Coronary artery (tissue), 2 donors: ENCODE measurements around the gene TEC.
"Not testable (repeated sequence)": the region's sequence is repeated elsewhere in the genome, so short reads cannot be mapped to it uniquely, and the experiment has no call there.

Experiments
- DNase-seq: peaks from one replicate; pipeline ENCODE4 v3.0.0-alpha.2; 2017; ENCODE audit warnings: low spot score
- H3K27ac ChIP-seq, 2 donors: fragments of 200-600 bp; sonication (generic); one replicate each; pipeline ENCODE4 v1.5.1; 2016 to 2019
- H3K4me3 ChIP-seq: fragments of 200-600 bp; sonication (generic); 2 replicates; pipeline ENCODE4 v1.5.1; 2016; ENCODE audit warnings: mild to moderate bottlenecking, moderate library complexity
- TF ChIP-seq, protein P1 (sequence below): fragments of 200-600 bp; sonication (generic); IDR thresholded peaks from one replicate; pipeline ENCODE4 v1.5.1; 2019; ENCODE audit warnings: antibody characterized with exemption

Gene TEC

DNA sequence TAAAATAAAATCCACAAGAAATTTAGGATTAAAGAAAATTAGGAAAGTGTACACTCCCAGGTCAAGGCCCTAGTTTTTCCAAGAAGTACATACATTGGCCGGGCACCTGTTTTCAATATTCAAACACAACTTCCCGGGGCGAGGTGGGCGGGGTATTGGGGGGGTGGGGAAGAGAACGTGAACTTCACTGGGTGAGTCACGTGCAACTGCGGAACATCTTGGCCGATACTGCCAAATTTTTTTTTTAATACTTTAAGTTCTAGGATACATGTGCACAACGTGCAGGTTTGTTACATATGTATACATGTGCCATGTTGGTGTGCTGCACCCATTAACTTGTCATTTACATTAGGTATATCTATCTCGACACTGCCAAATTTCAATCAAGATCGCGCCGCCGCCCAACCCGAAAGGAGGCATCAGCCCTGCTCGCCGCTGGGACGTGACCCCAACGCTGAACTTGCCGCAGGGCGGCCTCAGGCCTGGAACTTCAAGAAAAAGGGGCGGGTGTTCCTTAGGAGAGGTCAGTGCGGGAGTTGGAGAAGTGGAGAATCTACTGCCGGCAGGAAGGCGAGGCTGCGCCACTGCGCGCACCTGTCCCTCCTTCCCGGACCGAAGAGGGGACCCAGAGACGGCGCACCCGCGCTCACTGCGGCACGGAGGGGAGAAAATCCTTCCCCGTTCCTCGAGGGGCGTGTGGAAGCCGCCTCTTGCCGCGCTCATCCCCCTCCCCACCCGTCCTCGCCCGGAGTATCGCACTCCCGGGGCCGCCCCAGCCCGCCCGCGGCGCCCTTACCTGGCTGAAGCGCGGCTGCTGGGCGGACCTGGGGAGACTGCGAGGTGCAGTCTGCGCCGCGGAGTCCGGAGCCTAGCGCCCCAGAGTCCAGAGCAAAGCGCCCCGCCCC, at the start of gene TEC:
TEC (minus strand) TSS at position 883 of the 905 bp plus-strand sequence. CDS start 41,224 bp downstream, outside the sequence.
- Histone ChIP-seq H3K27ac (peak within 1 kb of the TSS; percentile 59 to 87), H3K4me3 (peak within 1 kb of the TSS; percentile 90)
- TF ChIP-seq, protein P1, sequence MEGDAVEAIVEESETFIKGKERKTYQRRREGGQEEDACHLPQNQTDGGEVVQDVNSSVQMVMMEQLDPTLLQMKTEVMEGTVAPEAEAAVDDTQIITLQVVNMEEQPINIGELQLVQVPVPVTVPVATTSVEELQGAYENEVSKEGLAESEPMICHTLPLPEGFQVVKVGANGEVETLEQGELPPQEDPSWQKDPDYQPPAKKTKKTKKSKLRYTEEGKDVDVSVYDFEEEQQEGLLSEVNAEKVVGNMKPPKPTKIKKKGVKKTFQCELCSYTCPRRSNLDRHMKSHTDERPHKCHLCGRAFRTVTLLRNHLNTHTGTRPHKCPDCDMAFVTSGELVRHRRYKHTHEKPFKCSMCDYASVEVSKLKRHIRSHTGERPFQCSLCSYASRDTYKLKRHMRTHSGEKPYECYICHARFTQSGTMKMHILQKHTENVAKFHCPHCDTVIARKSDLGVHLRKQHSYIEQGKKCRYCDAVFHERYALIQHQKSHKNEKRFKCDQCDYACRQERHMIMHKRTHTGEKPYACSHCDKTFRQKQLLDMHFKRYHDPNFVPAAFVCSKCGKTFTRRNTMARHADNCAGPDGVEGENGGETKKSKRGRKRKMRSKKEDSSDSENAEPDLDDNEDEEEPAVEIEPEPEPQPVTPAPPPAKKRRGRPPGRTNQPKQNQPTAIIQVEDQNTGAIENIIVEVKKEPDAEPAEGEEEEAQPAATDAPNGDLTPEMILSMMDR = no peak
- DNase-seq = peak; percentile 78

DNA sequence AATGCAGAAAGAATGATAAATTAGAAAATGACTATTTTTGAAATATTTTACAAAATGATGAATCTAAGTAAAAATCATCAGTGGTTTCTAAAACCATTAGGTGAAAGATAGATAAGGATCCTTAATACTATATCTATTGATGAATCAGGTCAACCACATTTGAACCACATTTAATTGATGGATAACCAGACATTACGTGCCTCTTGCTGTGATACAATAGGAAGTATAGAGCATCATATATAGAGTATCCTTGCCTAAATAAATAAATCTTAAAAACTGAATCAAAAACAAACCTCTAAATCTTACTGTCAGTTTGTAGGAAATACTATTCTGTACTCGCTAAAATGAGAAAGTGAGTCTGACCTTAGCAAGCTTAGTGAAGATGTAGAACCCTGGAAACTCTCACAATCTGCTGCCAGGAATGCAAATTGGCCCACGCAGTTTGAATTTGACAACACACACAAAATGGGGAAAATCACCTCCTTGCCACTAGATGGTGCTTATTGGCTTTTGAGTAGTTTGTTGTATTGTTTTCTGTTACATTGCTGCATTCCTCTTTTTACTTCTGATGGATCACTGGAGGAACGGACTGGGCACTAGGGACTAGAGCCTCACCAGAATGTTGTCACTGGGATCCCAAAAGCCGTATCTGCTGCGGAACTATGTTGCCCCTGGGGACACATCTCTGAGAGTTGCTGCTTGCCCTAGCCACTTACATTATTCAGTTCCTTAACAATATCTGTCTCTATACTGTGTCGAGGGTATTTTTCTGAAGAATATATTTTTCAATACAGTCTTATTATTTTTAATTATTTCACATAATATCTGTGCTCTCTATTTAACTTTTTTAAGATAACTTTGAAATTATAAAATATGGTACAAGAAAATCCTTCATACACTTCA, 46.3 kb upstream of the TEC start:
- DNase-seq = no peak
- TF ChIP-seq, protein P1 = peak; percentile 38
- Histone ChIP-seq H3K27ac (no peak overlapping the region), H3K4me3 (no peak overlapping the region)

DNA sequence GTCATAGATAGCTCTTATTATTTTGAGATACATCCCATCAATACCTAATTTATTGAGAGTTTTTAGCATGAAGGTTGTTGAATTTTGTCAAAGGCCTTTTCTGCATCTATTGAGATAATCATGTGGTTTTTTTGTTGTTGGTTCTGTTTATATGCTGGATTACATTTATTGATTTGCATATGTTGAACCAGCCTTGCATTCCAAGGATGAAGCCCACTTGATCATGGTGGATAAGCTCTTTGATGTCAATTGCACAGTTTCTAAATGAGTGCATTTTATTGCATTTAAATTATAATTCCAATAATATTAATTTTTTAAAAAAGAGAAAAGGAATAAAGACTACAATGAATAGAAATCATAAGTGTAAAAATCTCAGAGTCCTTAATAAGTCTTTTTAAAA, 45.1 kb upstream of the TEC start:
- not testable (repeated sequence) for H3K4me3 ChIP-seq, H3K27ac ChIP-seq, DNase-seq

DNA sequence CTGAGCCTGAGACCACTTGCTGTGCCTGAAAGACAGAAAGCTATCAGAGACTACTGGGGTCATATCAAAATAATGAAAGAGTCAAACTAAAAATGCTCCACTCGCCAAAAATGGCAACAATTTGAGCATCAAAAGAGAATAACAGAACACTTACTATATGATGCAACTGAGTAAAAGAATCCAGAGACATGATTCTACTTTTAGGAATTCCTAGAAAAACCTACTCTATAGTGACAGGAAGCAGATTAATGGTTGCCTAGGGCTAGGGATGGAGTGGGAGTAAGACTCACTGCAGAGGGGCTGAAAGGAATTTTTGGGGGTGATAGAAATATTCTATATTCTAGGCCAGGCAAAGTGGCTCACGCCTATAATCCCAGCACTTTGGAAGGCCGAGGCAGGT, 42.3 kb upstream of the TEC start:
- TF ChIP-seq, protein P1 = no peak
- Histone ChIP-seq H3K4me3 (no peak overlapping the region), H3K27ac (no peak overlapping the region)
- DNase-seq = no peak

DNA sequence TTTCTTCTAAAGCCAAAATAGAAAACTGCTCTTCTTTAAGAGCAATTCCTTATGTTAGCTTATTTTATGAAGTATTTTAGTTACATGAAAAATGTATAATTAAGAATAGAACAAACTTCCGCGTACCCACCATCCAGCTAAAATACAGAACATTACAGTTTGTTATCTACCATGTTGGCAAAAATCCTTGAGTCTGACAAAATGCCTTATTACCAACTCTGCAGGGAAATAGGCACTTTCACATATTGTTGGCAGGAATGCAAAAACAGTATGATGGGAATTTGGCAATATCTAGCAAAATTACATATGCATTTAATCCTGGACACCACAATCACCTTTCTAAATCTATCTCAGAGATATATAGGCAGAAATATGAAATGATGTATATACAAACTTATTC, 39.3 kb upstream of the TEC start:
- TF ChIP-seq, protein P1 = no peak
- H3K4me3 ChIP-seq = no peak overlapping the region
- no peak overlapping the region for H3K27ac ChIP-seq
- DNase-seq = no peak

DNA sequence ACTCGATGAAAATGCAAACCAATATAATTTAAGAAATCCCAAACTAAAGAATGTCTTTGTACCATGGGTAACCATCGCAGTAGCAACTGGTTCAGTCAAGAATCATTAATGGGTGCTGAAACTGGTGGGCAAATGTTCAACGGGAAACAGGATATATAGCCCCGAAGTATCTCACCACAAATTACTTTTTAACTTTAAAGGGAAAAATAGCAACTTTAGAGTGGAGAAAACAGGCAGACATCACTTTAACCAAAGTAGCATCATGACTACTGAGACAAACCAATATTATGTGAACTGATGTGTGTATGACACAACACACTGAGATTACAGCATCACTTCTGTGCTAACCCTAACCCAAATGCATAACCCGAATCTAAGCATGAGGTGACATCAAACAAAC, 37.9 kb upstream of the TEC start:
- no peak for DNase-seq
- TF ChIP-seq, protein P1 = no peak
- no peak overlapping the region for H3K27ac ChIP-seq

DNA sequence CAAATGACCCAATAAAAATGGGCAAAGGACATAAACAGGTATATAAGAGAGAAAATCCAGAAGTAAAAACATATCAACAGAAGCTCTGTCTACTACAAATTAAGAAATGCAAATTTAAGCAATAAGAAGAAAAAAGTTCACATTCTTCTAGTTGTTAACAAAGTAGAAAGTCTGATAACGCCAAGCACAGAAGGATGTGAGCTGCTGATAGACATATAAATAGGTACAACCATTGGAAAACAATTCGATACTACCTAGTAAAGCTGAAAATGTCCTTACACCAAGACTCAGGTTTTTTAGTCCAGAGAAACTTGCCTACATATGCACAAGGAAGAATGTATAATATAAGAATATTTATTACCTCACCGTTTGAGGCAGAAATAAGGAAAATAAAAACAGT, 35.9 kb upstream of the TEC start:
- TF ChIP-seq, protein P1 = no peak
- H3K27ac ChIP-seq = no peak overlapping the region
- no peak overlapping the region for H3K4me3 ChIP-seq
- DNase-seq = no peak

More for the DNA sequence above, 37.9 kb upstream of the TEC start:
- no peak overlapping the region for H3K4me3 ChIP-seq
